ENCODE data around the gene ASTN2.

Gene ASTN2

DNA sequence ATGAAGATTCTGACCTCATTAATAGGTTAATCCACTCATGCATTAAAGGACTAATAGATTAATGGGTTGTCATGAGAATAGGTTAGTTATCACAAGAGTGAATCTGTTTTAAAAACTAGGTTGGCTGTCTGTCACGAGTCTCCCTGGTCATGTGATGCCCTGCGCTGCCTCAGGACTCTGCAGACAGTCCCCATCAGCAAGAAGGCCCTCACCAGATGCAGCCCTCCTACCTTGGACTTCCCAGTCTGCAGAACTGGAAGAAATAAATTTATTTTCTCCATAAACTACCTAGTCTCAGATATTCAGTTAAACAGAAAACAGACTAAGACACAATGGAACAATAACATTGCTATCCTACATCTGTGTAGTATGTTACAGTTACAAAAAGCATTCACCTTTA, 227.4 kb downstream of the ASTN2 start:
- in situ Hi-C loops (cut with MboI; ENCODE audit: low sequenced_read_pairs): no loop called here

DNA sequence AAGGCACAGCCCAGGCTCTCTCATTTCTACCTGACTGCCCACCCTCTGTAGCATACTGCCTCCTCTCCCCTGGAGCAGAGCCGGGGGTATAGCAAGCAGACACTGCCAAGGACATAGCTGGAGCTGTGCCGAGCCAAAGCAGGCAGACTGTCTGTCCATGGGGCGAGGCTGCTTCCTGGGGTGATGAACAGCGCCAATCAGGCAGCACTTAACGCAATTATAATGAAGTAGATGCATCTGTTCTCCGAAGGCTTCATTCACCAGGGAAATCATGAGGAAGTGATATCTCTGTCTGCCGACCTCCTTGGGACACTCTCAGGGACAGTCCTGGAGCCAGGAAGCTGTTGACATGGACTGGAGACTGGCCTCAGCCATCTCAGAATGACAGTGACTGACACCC, 230.7 kb downstream of the ASTN2 start:
- in situ Hi-C loops (cut with MboI; ENCODE audit: low sequenced_read_pairs): no loop called here

DNA sequence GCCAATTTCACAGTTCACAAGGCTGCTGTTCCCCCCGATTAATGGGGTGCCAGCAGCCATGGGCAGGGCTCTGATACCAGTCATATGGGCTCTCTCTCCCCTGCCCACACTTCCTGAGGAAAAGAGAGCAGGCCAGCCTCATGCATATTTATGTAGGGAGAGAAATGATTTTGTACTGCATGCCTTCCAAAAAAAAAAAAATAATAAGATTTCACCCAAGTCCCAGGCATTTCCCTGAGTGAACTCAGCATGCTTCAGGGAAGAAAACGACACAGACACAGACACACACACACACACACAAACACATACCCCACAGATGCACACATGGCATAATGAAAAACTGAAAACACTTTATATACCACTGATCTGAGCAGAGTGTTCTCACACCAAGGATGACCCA, 232.8 kb downstream of the ASTN2 start:
- in situ Hi-C loops (cut with MboI; ENCODE audit: low sequenced_read_pairs): no loop called here

DNA sequence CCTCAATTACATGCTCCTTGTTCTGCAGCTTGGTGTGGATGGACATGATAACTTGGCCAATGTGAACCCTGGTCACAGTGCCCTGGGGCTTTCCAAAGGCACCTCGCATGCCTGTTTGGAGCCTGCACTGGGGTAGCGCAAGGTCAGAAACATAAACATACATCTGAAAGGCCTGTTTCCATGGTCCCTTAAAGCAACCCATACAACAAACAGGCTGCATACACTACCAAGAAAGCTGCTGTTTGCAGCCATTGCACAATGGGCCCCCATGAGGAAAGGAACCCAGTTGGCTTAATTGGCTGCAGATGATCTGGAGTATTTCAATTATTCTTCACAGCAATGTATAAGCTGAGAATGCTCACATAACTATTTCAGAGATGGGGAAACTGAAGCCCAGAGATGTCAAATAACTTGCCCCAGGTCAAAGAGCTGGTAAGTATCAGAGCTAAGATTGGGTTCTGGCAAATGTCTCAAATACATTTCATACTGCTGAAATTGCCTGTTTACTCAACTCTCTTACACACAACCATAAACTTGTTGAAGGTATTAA, 233.9 kb downstream of the ASTN2 start:
- in situ Hi-C loops (cut with MboI; ENCODE audit: low sequenced_read_pairs): no loop called here

DNA sequence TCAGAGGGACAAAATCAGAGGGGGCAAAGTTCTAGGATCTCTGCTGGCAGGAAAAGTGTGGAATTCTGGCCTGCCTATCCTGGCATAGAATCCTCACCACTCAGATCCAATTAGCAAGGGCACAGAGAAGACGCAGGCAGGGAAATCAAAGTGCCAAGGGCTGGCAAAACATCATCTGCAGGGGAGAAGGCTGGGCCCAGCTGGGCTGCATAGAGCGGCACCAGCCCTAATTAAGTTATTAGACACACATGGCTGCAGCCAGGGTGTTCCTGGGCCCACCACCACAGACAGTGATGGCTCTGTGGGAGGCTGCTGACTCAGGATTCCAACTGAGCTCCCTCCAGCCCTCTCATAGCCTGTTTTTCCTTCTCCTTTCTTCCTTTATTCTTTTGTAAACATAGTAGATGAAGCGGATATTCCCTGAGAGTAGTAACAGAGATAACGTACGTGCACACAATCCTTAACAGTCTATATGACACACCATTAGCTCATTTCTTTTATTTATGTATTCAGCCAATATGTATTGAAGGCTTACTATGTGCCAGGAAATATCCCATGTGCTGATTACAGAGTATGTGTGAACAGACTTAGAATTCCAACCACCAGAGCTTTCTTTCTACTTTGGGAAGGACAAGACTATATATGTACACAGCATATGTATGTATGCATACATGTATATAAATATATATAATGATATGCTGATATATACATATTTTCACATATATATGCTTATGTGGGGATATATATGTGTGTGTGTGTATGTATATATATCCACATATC, 236.1 kb downstream of the ASTN2 start:
- in situ Hi-C loops (cut with MboI; ENCODE audit: low sequenced_read_pairs): no loop called here

DNA sequence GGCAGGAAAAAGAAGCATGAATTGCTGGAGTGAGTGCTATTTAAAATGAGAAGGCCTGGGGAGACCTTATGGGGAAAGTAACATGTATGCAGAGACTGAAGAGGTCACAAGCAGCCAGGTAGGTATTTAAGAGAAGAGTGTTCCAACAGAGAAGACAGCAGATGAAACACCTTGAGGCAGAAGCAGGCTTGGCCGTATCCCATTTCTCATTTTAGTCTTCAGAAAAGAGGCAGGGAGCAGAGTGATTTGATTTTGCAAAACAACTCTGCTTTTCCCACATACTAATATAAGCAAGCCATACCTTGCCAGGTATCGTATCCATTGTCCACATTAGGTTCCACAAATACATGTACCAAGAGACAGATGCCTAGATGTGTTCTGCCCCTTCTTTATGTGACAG, 244.3 kb downstream of the ASTN2 start:
- in situ Hi-C loops (cut with MboI; ENCODE audit: low sequenced_read_pairs): no loop called here

DNA sequence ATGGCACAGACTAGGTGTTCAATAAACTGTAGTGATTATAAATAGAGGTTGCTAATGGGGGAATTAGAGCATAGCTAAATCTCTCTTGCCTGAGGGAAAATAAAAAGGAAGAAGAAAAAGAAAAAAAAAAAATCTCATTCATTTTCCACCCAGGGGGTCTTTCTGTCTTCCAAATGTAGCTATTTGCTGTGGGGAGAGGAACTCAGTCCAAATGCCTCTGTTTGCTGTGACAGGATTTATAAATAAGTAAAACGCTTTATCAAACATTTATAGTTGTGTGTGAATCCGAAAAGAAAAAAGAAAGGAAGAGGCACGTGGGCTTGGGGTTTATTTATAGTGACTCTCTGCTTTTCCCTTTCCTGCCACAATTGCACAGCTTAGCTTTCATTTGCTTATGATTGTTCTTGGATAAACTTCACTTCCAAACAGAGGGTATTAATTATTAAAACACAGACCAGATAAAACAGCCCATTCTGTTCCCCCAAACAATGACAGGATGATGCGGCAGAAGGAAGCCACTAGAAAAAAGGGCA, 245.7 kb downstream of the ASTN2 start:
- in situ Hi-C loops (cut with MboI; ENCODE audit: low sequenced_read_pairs): no loop called here

DNA sequence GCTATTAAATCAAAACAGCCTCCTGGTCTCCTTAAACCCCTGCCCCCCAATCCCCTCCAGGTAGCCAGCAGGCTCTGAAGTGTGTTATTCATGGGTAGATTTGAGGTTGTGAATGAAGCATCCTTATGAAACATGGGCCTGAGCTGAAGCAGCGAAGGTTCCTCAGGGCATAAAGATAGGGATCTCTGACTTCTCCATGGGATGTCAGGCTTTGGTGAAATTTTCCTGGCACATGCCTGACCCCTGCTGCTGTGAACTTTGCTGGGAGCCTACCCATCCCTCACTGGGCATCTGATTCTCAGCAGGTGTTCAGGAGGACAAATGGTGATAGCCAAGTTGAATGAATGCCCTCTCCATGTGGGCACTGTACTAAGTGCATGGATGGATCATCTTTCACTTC, 250.3 kb downstream of the ASTN2 start:
- in situ Hi-C loops (cut with MboI; ENCODE audit: low sequenced_read_pairs): no loop called here

DNA sequence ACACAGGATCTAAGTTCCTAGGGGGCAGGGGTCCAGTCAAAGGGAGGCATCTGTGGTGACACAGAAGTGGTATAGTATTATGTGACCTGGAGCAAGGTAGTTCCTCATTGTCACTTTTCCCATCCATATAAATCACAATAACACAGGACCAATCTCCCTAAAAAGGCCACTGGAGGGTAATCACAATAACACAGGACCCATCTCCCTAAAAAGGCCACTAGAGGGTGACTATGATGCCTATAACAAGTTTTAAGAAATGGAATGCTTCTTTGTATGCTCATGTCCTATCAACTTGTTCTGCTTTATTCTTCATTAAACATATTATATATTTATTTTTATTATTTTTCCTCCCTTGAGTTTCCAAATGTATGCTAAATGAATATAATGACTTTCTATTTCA, 254.6 kb downstream of the ASTN2 start:
- in situ Hi-C loops (cut with MboI; ENCODE audit: low sequenced_read_pairs): no loop called here

DNA sequence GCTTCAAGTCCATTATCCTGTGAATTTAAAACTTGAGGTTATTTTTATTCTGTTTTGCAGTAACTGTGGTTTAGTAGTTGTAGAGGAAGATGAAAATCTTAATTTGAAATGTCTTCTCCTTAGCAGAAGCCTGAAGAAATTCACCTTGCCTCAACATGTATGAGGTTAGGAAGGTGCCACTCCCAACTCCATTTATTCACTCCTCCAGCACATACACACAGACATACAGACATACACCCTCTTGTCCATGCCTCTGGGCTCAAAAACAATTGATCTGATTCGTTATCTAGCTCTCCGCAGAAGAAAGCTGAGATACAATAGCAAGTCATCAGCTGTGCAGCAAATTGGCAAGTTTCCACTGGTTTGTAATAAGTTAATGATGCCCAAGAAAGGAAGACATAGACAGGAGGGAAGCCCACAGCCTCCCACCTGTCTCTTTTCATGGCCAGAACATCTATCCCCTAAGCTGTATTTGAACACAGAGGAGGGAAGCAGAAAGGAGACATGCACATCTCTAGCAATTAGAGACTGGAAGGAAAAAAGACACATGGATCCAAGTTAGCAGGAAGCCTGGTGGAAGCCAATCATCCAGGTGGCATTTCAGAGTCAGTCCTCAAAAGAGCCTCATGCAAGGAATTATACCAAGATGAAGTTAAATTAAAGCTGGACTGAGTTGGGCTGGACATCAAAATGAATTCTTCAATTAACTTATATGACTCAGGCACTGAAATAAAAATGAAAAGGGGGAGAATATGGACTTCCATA, 257.9 kb downstream of the ASTN2 start:
- in situ Hi-C loops (cut with MboI; ENCODE audit: low sequenced_read_pairs): no loop called here

DNA sequence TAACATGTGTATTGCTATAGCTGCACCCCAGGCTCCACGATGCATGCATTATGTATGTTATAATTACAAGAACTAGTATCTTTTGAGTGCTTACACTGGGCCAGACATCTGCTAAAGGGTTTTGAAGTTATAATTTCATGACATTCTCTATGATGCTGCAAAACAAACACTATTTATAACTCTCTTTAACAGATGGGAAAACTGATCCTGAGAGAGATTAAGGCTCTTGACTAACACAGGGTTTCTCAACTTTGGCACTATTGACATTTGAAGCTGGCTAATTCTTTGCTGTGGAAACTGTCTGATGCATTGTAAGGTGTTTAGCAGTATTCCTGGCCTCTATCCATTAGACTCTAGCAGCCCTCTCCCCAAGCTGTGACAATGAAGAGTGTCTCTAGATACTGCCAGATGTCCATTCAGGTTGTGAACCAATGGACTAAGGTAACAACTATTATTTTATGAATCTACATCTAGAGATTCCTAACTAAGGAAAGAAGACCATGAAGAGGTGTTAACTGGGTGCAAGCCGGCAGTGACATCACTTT, 258.6 kb downstream of the ASTN2 start:
- in situ Hi-C loops (cut with MboI; ENCODE audit: low sequenced_read_pairs): no loop called here

DNA sequence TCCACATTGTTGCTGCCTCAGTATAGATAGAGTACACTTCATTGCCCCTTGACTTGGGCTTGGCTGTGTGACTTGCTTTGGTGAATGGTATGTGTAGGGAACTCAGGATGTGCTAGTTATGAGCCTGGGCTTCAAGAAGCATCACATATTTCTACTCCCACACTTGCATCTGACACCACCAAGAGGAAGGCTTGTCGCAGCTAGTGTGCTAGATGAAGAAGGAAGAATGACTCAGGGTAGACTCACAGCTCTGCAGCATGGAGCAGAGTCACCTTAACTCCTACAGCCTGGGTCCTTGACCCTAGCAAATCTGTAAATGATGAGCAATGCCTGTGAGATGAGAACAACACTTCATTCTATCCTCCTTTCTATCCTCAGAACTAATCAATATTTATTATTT, 261.8 kb downstream of the ASTN2 start:
- in situ Hi-C loops (cut with MboI; ENCODE audit: low sequenced_read_pairs): no loop called here

DNA sequence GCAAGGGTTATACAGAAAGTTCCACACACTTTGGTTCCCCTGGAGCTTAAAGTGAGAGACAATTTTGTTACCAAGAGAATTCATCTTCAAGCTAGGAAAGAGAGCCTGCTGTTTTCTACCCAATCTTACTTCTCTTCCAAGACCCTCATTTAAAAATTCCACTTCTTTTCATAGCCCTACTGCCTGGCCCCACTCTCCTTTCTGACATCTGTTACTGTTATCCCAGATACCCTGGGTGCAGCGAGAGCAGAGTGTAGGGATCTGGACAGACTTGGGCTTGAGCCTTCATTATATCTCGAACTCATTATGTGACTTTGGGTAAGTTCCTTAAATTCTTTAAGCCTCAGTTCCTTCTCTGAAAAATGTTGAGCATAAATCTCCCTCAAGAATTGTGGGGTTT, 263.1 kb downstream of the ASTN2 start:
- in situ Hi-C loops (cut with MboI; ENCODE audit: low sequenced_read_pairs): no loop called here

DNA sequence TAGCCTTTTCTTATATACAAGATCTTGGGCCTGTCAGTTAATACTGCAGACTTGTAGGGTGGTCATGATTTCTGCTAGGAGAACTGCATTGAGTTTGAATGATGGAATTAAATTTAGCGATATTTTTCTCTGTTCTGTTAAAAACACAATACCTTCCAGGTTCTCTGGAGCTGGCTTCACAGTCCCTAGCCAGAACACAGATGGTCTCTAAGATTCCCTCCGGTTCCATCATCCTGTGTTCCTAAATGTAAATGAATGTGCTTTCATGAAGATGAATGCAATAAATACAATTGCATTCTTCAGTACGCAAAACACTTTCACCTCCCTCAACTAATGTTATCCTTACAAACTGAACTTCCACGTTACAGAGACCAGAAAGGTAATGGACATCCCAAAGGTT, 264.9 kb downstream of the ASTN2 start:
- in situ Hi-C loops (cut with MboI; ENCODE audit: low sequenced_read_pairs): no loop called here

DNA sequence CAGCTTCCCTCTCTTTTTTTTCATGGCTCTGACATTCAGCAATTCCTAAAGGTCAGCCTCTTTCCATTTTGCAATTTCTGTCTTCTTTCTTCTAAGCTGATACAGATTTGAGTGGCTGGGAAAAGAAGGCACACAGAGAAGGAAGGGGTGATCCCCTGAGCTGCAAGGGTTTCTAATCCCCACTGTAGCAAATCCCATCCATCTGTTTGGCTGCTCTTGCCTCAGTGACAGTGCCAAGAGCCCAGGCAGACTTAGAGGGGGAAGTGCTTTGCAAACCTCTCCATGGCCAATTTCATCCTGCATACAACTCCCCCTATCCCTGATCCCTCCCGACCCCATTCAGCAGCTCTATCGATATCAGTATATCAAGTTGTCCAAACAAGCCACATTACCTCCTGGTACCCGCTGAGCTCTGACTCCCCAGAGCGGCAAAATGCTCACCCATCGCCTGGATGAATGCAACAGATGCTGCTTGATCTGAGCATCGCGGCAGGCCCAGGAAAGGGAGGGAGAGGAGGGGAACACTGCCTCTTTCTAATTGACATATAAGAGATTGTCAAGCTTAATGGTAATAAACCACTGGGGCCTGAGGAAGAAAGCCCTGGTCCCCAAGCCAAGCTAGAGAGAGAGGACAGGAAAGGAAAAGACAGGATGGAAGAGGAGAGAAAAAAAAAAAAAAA, 268.9 kb downstream of the ASTN2 start:
- in situ Hi-C loops (cut with MboI; ENCODE audit: low sequenced_read_pairs): no loop called here

DNA sequence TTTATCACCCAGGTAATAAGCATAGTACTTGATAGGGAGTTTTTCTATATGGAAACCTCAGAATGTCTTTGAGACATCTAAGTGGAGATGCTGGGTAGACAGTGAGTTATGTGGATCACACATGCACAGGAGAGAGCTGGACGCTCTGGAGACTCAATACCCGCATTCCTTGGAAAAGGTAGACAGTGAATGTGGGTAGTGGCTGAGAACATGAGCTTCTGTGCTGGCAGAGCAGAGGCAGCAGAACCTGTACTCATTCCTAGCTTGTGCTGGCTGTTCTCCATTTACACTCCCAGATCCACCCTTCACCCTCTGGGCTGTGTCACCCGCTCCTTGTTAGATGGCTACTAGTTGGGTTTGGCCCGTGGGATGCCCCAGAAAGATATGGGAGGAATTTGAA, 269.8 kb downstream of the ASTN2 start:
- in situ Hi-C loops (cut with MboI; ENCODE audit: low sequenced_read_pairs): no loop called here

DNA sequence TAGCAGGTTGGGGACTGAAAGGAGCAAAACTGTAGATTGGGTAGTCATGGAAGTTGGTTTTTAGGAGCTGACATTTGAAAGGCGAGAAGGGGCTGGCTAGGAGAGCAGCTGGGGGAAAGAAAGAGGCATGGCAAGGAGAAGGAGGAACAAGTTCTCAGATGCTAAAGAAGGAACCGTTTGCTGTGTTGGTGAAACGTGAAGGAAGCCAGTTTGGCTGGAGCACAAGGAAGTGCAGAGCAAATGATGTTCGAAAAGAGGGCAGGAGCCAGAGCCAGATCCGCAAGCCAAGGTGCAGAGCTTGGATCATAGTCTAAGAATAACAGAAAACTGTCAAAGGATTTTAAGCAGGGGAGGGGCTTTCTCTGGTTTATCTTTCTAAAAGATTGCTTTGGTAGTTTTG, 276.6 kb downstream of the ASTN2 start:
- in situ Hi-C loops (cut with MboI; ENCODE audit: low sequenced_read_pairs): no loop called here

DNA sequence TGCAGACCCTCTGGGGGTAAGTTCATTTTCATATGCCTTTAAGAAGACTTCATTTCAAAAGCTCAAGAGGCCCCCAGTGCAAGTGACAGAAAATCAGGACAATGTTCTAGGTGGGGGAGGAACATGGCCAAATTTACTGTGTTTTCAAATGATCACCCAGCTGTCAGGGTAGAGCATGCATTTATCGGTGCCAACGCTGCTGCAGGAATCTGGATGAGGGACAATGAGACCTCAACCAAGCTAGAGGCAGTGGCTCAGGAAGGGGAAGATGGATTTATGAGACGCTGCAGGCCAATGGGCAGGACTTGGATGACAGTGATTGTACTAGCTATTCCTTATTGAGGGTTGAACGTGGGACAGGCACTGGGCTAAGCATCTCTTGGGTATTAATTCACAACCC, 278.4 kb downstream of the ASTN2 start:
- in situ Hi-C loops (cut with MboI; ENCODE audit: low sequenced_read_pairs): no loop called here

DNA sequence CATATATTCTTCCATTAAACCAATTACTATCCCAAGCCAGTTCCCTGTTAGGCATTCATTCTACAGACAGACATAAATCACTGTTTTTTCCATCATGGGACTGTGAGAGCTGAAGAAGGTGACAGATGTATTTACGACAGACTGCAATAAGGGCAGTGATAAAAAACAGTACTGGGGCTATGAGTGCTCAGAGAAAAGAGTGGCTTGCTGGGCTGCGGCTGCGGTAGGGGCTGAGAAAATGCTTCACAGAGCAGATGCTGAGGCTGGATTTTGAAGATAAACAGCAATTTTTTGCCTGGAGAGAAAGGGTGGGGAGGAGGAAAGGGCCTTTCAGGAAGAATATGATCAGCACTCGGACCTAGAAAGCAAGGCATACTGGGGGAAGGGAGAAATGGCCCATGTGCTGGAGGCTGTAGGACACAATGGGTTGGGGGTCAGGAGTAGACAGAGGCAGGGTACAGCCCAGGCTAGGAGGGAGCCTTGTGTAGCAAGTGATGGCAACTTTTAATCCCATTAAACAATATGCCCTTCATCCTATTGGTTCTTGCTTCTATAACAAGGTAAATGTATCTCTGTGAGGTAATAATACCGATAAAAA, 279.3 kb downstream of the ASTN2 start:
- in situ Hi-C loops (cut with MboI; ENCODE audit: low sequenced_read_pairs): no loop called here

DNA sequence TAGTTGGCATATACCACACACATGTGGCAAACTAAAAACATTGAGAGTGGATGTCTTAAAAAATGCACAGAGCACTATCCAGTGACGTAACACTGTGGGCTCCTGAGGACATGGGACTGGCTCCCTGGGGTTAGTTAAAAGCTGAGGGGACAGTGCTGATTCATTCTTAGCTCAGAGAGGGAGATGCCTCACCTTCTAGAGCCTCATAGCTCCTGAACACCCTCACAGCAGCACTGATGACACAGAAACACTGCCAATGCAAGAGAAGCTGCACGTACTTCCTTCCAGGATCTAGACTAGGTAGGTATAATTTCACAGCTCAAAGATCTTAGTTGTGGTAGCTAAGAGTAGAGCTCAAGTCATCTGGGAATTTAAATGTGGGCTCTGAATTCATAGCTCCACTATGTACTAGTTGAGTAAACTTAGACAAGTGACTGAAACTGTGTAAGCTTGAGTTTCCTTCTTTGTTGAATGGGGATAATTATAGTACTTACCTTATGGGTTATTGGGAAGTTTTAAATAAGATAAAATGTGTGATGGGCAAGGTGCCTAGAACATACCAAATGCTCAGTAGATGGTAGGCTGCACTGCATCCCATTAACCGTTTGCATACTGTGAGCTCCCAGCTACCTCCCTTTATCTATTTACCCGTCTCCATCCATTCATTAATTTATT, 279.9 kb downstream of the ASTN2 start:
- in situ Hi-C loops (cut with MboI; ENCODE audit: low sequenced_read_pairs): no loop called here
